ENCODE measurements around the gene HDAC4.

Gene HDAC4

DNA sequence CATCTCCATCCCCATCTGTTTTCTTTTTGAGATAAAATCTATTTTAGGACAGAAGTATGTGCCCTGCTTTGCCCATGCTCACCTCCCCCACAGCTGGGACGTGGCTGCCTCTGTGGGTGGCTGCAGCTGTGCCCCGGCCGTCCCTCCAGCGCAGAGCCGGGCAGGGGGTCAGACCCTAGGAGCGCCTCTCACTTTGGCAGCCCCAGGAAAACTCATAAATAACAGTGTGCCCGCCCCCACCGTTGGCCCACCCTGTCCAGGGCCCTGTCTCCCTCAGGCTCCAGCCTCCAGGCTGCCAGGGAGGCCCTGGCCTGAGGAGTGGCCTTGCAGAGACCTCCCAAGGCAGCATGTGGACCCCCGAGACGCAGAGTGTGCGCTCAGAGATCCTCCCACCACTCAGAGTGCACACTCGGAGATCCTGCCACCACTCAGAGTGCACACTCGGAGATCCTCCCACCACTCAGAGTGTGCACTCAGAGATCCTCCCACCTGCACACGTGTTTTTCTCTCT is 374.8 kb downstream of the HDAC4 start:
- DNase-seq (ENCODE audit: low read depth), result no peak

DNA sequence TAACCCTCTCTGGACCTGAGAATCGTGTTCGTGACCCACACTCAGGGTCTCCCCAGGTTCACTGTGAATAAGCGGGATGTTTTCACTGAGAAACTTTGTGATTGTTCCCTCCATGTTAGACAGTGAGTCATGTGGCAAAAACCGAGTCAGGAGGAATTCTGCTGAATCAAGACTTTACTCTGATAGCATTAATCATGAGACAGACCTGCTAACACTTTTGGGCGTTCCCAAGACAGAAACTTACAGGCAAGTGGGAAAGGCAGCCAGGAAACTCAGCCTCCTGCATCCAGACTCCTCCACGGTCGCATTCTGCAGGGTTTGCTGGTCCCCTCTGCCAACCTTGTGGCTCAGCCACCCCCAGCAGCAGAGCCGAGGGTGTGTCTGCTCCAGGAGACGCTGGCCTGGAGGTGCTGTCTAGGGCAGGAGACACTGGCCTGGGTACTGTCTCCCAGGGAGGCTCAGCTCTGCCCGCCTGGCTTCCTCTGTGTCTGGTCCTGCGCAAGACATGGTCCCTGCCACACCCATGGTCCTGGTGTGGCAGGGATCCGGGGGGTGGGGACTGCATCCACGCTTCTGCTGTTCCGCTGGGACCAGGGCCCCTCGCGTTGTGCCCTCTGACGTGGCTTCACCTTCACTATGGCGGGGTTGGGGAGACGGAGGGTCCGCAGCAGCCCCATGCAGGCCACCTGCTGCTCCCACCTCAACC is 375.6 kb downstream of the HDAC4 start:
- DNase-seq (ENCODE audit: low read depth), result no peak

DNA sequence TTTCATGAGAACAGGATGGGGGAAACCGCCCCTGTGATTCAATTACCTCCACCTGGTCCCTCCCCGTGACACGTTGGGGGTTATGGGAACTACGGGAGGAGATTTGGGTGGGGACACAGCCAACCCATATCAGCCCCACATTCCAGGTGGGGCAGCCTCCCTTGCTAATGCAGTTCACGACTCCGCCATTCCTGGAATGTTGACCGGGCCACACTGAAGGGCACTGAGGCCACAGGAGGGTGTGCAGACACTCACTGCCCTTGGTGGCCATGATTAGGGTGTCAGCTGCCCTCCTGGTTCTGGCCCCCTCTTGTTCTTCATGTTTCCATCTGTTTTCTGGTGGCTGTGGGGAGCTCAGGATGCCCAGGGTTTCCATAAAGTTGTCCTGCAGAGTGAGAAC is 376.6 kb downstream of the HDAC4 start:
- no peak for DNase-seq (ENCODE audit: low read depth)

DNA sequence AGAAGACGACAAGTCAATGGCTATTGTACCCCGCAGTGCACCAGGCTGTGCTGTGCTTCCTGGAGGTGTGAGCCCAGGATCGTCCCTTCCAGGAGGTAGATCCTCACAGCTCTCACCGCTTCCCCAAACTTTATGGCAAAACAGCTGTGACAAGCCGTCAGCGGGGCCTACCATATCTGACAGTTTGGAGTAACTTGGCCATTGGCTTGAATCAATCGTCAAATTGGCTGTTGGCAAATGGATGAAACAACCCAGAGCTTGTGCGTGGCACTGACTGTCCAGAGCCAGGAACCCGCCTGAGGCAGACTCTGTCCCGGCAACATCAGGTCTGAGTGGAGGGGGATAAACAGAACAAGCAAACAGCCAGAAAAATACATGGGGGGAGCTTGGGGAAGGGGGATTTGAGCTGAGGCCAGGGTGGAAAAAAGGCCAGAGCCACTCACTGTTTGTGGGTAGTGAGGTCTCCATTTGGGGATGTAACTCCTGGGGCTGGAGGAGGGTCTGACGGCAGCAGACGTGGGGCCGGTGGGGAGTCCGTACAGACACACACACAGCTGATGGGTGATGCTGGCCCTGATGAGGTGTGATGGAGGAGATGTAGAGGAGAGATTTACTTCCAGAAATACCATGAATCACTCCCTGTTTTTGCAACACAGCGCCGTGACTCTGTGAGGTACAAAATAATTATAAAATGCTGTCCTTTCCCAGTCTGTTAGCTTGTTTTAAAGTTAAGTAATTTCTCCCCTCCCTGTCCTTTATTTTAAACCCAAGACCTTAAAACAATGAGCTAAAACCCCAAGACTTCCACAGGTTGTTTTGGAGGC is 378.2 kb downstream of the HDAC4 start:
- DNase-seq (ENCODE audit: low read depth), result no peak

DNA sequence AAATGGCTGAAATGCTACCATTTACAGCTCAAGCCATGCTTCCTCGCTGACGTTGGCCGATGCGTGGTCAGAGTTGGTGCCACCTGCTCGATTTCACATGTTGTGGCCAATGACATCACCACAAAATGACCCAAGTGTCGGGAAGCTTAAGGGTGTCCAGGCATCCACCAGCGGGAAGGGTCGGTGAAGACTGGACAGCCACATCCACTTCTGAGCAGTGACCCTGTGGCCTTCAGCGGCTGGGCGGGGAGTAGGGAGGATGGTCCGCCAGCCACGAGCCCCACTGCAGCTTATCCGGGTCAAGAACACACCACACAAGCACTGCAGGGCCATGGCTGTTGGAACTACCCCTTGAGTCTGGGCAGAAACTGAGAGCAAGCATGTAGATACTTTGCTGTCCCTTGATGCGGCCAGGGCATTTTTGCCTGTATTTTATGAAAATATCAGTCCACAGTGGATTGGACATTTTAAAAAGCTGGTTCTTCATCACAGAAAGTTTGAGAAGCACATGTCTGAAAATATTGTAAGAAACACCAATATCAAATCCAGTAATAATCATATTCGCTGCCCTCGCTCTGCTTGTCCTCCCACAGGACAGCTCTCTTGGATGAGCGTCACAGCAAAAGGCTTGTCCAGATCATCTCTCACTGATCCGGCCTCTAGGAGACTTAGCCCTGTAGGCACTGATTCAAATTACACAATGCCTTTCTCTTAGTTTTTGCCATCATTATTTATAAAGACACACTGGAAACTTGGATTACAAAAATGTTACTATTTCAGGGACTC is 379.0 kb downstream of the HDAC4 start:
- DNase-seq (ENCODE audit: low read depth), result no peak

DNA sequence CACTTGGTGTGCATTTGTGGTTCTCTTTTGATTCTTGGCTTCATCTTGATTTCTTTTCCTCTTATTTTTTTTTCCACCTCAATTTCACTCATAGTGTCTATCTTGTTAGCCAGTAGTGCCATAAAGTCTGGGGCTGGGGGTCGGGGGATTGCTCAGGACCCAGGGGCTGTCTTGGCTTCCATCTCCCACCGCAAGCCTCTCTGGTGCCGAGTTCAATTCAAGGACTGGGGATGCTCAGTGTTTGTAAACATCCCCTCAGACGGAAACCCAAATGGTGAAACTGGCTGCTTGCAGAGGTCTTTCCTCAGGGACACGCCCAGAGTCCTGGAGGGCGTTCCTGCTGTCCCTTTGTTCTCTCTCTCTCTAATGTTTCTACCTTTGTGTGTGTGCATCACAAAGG is 379.6 kb downstream of the HDAC4 start:
- no peak for DNase-seq (ENCODE audit: low read depth)

DNA sequence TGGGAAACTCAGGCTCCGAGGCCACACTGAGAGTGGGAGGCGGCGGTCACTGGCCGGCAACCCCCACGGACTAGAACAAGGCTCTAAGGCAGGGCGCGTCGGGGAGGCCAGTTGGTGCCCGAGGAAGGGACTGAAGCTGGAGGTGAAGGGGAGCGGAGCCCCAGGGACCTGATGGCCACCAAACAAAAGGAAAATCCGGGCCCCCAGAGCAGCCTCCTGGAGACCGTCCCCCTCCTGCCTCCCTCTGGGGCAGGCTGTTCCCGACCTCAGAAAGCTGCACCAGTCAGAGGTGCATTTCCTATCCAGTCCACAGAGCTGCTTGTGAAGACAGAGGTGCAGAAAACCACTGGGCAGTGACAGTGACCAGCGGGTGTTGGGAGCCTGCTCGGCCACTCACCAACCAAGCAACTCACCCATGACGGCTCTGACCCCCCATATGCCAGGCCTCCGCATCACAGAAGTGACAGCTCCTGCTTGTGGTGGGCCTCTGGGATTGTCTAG is 380.2 kb downstream of the HDAC4 start:
- no peak for DNase-seq (ENCODE audit: low read depth)

DNA sequence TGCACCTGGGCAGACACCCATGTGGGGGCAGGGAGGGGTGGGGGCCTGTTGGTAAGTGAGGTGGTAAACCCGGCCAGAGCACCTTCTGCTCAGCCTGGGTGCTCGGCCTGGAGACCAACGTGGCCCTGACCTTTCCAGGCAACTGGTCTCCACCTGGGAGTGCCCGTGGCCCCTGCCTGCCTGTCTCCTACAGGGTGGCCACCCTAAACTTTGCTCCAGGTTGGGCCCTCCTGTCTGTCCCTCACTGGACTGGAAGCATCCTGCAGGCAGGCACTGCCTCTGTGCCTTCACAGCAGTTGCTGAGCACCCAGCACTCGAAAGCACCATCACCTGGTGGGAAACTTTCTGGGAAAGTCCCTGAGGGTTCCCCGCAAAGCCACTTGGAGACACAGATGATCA is 381.6 kb downstream of the HDAC4 start:
- DNase-seq (ENCODE audit: low read depth), result no peak

DNA sequence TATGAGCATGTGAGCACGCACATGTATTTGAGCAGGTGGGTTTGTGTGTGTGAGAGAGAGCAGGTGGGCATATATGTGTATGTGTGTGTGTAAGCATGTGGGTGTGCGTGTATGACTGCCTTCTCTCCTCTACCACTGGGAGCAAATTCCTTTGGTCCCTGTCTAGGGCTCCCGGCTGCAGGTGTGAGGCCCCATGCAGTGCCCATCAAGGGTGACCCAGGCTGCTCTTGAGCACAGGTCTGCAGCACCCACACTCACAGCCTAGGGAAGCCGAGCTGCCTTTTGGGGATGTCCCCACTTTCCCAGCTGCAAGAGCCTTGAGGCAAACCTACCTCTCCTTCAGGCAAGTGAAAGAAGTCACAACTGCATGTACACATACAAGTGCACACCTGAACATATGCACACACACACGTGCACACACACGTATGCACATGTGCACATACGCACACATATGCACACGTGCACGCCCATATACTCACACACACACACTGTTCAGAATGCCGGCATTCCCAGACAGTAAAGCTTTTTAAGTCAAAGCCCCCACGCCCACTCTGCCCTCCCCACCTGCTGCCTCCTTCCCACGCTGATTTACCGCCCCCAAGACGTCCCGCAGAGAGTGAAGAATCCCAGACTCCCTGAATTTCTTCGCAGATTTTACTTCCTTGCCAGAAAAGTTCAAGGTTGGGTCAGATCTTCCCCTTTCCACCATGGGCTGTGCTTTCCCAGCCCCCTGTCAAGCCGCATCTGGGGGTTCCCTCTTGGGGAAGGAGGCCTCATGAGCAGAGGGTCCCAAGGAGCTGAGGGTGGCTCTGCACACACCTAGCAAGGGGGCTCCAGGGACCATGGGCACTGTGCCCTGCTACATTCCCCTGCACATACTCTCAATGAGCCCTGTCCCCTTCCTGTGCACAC is 382.3 kb downstream of the HDAC4 start:
- DNase-seq (ENCODE audit: low read depth), result no peak

DNA sequence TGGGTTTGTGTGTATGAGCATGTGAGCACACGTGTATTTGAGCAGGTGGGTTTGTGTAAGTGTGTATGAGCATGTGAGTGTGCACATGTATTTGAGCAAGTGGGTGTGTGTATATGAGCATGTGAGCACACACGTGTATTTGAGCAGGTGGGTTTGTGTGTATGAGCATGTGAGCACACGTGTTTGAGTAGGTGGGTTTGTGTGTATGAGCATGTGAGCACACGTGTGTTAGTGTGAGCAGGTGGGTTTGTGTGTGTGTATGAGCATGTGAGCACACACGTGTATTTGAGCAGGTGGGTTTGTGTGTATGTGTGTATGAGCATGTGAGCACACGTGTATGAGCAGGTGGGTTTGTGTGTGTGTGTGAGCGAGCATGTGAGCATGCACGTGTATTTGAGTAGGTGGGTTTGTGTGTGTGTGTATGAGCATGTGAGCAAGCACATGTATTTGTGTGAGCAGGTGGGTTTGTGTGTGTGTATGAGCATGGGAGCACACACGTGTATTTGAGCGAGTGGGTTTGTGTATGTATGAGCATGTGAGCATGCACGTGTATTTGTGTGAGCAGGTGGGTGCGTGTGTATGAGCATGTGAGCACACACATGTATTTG is 383.2 kb downstream of the HDAC4 start:
- no peak for DNase-seq (ENCODE audit: low read depth)

DNA sequence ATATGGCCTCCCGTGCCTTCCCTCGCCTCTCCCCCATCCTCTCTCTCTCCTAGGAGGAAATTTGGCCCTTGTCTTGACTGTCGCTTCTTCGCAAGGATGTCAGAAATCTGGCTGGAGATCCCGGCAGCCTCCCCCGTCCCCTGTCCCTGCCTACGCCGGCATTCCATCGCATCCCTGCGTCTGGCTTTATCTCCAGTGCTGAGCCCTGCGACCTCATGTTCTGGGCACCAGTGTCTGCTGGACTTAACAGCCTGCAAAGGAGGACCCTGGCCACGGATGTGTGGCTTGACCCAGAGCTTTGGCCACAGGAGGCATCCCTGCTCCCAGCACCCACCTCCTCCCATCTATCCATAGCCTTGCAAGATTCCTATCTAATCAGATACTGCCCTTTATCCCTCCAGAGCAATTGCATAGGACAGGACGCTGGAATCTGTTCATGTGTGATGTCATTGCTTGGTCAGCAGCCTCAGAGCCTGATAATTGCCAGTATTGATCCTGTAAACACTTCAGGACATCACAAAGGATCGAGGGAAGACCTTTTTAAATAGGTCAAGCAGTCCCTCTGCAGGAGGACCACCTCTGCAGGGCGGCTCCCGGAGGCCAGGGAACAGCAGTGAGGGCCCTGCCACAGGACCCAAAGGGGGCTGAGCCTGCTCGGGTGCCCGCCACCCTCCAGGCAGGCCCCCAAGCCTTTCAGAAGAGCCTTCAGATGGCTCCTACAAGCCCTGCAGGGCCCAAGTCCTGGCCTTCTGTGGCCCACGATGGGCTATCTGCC is 384.7 kb downstream of the HDAC4 start:
- no peak for DNase-seq (ENCODE audit: low read depth)

DNA sequence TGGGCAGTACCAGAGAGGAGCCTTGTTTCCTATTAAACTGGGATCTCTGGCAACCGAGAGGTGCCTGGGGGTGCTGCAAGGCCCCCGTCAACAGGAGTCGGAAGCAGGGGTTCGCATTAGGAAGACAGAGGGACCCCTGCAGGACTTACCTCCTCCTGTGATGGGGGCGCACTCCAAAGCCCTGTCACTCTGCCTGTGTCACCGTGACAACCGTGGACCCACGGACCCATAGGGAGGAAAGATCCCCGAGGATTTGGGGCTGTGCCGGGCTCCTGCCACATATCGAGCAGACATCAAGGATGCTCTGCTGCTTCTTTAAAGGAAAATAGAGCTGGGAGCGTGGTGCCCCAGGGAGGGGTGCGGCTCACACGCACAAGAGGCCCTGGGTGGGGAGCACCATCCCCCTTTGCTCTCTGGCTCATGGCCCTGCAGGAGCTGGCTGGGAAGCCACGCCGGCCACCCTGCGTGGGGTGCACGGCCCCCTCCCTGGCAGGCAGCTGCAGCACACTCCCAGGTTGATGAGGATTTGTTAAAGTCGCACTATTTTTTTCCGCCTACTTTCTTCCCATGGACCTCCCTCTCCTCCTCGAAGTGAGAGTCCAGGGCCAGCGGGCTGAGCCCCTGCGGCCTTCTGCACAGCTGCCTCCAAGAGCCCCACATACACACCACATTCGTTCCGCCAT is 385.5 kb downstream of the HDAC4 start:
- DNase-seq (ENCODE audit: low read depth), result no peak

DNA sequence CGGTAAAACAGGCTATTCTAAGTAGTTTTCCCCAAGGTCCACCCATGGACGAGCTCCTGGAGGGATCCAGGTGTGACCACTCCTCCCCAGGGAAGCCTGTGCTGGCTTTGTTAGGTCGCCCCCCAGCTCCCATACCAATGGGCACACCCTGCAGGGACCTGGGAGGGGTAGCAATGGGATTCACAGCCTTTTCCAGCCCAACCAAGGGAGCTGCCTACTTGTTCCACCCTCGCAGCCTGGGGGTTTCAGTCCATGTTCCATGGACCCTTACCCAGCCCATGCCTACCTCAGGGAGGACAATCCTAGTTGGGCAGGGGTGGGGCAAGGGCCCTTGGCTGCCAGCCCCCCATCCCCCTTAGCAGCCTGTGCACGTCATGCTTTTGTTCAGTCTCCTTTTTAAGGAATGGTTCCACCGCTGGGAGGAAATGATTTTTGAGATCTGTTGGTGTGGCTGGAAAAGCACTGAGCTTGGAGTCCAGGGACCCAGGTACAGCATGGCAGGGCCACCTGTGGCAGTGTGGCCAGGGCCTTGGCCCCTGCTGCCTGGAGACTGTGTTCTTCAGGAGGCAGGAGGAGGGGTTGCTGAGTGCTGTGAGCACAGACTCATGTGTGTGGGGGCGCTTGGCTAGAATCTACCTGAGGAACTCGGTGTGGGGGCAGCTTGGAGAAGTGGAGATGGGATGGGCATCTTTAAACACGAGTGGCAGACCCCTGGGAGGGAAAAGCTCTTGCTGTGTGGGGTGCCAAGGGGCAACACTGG is 386.2 kb downstream of the HDAC4 start:
- DNase-seq (ENCODE audit: low read depth), result no peak

DNA sequence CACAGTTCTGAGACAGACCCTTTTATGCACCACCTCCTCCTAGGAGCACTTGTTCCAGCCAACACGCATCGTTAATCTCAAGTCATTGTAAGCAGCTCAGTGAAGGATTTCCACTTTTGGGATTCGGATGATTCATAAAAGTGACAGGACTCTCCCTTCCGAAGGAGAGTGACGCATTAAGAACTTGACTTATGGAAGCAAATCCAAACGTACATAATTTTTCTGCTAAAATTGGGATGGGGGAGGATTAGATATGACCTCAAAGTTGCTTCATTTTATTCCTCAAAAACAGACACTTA is 387.2 kb downstream of the HDAC4 start:
- DNase-seq (ENCODE audit: low read depth), result no peak

DNA sequence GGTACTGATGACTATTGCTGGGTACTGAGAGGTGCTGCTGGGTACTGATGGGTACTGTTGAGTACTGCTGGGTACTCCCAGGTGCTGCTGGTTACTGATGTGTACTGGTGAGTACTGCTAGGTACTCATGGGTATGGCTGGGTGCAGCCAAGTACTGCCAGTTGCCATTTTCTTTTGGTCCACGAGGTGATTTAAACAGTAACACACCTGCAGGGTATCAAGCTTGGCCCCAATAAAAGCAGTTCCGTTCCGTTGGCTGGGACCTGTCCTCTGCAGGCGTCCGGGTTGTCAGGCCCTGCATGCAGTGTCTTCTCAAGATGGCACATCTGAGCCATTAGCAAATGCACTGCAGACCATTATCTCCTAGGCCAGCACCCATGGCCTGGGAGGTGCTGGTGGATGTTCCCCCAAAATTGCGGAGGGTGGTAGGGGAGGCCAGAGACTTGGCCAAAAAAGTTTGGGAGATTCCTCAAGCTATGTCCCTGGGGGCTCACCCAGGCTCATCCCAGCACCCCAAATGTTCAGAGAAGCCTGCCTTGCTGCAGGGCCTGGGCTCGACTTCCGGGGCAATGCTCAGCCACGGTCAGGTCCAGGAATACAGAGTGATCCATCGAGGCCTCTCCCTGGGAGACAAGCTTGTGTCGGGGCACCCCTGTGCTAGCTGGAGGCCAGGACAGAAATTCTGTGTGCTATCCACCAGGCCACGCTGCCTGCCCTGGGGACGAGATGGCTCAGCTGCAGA is 387.7 kb downstream of the HDAC4 start:
- DNase-seq (ENCODE audit: low read depth), result no peak

DNA sequence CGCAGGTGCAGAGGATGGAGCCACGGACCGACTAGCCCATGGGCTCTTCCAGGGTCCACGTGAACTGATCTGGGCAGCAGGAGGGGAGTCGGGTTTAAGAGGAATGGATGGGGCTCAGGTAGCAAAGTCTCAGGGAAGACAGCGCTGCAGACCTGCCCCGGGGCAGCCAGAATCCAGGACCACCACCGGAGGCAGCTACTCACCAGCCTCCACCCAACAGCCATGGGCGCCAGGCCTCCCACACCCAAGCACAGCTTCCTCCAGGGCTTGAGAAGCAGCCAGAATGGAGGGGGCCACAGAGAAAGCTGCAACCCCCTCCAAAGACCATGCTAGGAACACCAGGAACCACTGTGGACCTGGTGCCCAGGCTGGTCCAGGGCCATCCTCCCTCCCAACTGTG is 388.6 kb downstream of the HDAC4 start:
- DNase-seq (ENCODE audit: low read depth), result no peak

DNA sequence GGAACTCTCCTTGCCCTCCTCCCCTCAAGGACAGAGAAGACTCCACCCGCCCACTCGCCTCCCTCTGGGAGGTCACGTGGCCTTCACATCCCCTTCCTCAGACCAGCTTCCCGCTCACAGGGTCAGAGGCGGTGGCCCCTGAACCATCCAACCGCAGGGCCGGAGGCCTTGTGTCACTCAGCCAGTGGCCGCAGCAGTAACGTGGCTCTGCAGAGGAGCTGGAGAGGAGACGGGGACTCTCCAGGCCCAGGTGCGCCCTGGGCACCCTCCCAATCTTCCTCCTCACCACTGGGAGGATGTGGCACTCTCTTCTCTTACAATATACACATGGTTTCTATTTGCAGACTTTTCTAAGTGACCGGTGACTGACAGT is 391.2 kb downstream of the HDAC4 start:
- no peak for DNase-seq (ENCODE audit: low read depth)
